WI38 (cell line): ENCODE data around the gene ZNF689.
"Not testable (repeated sequence)": the region's sequence is repeated elsewhere in the genome, so short reads cannot be mapped to it uniquely, and the experiment has no call there.

Source experiments
- H3K4me3 ChIP-seq: 2 replicates; pipeline ENCODE4 v1.5.1; 2011; ENCODE audit warnings: low read depth, mild to moderate bottlenecking, control low read depth, low read length
- TF ChIP-seq, protein P1 (sequence below): IDR thresholded peaks from 2 replicates; pipeline ENCODE4 v1.5.1; 2012; ENCODE audit warnings: low read depth, mild to moderate bottlenecking, control low read depth, low read length

Gene ZNF689

GRCh38 chr16:30647274-30647571 is 37.0 kb upstream of the ZNF689 start:
- TF ChIP-seq, protein P1, sequence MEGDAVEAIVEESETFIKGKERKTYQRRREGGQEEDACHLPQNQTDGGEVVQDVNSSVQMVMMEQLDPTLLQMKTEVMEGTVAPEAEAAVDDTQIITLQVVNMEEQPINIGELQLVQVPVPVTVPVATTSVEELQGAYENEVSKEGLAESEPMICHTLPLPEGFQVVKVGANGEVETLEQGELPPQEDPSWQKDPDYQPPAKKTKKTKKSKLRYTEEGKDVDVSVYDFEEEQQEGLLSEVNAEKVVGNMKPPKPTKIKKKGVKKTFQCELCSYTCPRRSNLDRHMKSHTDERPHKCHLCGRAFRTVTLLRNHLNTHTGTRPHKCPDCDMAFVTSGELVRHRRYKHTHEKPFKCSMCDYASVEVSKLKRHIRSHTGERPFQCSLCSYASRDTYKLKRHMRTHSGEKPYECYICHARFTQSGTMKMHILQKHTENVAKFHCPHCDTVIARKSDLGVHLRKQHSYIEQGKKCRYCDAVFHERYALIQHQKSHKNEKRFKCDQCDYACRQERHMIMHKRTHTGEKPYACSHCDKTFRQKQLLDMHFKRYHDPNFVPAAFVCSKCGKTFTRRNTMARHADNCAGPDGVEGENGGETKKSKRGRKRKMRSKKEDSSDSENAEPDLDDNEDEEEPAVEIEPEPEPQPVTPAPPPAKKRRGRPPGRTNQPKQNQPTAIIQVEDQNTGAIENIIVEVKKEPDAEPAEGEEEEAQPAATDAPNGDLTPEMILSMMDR, result no peak

DNA sequence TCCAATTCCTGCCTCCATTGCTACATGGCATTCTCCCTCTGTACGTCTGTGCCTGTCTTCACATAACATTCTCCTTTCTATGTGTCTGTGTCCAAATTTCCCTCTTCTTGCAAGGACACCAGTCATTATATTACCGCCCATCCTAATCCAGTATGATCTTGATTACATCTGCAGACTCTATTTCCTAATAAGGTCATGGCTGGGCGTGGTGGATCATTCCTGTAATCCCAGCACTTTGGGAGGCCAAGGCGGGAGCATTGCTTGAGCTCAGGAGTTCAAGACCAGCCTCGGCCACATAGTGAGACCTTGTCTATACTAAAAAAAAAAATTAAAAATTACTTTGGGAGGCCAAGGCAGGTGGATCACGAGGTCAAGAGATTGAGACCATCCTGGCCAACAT is 35.5 kb upstream of the ZNF689 start:
- TF ChIP-seq, protein P1, result no peak
- H3K4me3 ChIP-seq, result no peak overlapping the region

More at GRCh38 chr16:30647274-30647571, 37.0 kb upstream of the ZNF689 start:
- no peak overlapping the region for H3K4me3 ChIP-seq

DNA sequence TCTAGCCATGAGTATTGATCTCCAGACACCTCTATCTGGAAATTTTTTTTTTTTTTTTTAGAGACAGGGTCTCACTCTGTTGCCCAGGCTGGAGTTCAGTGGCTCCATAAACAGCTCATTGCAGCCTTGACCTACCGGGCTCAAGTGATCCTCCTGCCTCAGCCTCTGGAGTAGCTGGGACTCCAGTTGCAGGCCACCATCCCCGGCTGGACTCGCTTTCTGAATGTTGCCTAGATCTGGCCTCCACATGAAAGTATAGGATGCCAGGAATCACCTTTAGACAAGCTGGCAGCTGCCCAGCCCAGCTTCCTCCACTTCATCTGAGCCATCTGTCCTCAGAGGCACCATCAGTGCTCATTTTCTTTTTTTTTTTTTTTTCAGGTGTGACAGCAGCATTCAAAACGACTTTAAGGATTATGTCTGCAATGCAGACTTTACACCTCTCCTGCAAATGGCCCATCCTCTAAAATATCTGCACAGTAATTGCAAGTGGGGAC is 34.2 kb upstream of the ZNF689 start:
- H3K4me3 ChIP-seq, result no peak overlapping the region
- TF ChIP-seq, protein P1, result no peak

DNA sequence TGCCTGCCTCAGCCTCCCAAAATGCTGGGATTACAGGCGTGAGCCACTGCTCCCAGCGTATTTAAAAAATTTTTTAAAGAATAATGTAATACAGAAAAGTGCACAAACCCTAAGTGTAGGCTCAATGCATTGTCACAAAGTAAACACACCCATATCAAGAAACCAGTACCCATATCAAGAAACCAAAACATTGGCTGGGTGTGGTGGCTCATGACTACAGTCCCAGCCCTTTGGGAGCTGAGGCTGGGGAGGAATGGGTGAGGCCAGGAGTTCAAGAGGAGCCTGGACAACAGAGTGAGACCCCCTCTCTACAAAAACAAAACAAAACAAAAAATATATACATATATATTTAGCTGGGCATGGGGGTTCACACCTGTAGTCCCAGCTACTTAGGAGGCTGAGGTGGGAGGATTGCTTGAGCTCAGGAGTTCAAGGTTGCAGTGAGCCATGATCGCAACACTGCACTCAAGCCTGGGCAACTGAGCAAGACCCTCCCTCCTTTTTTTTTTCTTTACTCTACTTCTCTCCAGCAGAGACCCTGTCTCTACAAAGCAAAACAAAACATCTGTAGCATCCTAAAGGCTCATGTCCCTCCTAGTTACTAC is 31.3 kb upstream of the ZNF689 start:
- no peak overlapping the region for H3K4me3 ChIP-seq
- TF ChIP-seq, protein P1, result no peak

GRCh38 chr16:30637944-30638343 is 27.8 kb upstream of the ZNF689 start:
- H3K4me3 ChIP-seq, result no peak overlapping the region
- TF ChIP-seq, protein P1, result peak; percentile 24; the same call in 1 of the 2 replicates

DNA sequence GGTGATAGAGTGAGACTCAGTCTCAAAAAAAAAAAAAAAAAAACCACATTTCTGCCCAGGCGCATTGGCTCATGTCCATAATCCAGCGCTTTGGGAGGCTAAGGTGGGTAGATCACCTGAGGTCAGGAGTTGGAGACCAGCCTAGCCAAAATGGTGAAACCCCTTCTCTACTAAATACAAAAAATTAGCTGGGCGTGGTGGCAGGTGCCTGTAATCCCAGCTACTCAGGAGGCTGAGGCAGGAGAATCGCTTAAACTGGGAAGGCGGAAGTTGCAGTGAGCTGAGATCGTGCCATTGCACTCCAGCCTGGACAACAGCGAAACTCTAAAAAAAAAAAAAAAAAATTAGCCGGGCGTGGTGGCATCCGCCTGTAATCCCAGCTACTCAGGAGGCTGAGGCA is 26.9 kb upstream of the ZNF689 start:
- not testable (repeated sequence) for H3K4me3 ChIP-seq

- TF ChIP-seq, protein P1, result no peak
- H3K4me3 ChIP-seq, result no peak overlapping the region
Measured at GRCh38 chr16:30636599-30636998, 26.4 kb upstream of the ZNF689 start.

DNA sequence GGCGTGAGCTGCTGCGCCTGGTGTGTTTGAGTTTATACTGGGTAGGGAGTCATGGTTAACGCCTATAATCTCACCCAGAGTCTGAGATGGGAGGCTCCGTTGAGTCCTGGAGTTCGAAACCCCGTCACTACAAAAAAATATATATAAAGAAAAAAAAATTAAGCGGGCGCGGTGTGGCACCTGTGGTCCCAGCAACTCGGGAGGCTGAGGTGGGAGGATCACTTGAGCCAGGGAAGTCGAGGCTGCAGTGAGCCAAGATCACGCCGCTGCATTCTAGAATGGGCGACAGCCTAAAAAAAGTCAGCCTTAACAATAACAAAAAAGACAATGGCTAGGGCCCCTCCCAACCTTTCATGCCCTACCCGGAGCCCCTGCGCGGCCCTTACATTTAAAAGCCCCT is 23.3 kb upstream of the ZNF689 start:
- TF ChIP-seq, protein P1, result no peak
- H3K4me3 ChIP-seq, result peak overlapping the region; percentile 77

DNA sequence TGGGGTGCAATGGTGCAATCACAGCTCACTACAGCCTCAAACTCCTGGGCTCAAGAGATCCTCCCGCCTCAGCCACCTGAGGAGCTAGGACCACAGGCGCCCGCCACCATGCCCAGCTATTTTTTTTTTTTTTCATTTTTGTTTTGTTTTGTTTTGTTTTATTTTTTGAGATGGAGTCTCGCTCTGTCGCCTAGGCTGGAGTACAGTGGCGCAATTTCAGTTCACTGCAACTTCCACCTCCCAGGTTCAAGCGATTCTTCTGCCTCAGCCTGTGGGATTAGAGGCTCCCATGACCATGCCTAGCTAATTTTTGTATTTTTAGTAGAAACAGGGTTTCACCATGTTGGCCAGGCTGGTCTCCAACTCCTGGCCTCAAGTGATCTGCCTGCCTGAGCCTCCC is 22.3 kb upstream of the ZNF689 start:
- H3K4me3 ChIP-seq, result not testable (repeated sequence)
